ENCODE data around the gene UVRAG.
"Not testable (repeated sequence)": the region's sequence is repeated elsewhere in the genome, so short reads cannot be mapped to it uniquely, and the experiment has no call there.

The UVRAG gene

GRCh38 chr11:75979075-75979474 lies 164.1 kb downstream of the UVRAG start:
- not testable (repeated sequence) for DNase-seq

DNA sequence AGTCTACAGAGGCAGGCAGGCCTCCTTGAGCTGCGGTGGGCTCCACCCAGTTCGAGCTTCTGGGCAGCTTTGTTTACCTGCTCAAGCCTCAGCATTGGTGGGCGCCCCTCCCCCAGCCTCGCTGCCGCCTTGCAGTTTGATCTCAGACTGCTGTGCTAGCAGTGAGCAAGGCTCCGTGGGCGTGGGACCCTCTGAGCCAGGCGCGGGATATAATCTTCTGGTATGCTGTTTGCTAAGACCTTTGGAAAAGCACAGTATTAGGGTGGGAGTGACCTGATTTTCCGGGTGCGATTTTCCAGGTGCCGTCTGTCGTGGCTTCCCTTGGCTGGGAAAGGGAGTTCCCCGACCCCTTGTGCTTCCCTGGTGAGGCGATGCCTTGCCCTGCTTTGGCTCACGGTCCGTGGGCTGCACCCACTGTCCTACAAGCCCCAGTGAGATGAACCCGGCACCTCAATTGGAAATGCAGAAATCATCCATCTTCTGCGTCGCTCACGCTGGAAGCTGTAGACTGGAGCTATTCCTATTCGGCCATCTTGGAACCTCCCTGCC lies 164.5 kb downstream of the UVRAG start:
- DNase-seq = not testable (repeated sequence)

- DNase-seq = no peak
Observed at GRCh38 chr11:75980031-75980430, 165.0 kb downstream of the UVRAG start.

GRCh38 chr11:75981546-75981945 lies 166.5 kb downstream of the UVRAG start:
- DNase-seq = no peak

DNA sequence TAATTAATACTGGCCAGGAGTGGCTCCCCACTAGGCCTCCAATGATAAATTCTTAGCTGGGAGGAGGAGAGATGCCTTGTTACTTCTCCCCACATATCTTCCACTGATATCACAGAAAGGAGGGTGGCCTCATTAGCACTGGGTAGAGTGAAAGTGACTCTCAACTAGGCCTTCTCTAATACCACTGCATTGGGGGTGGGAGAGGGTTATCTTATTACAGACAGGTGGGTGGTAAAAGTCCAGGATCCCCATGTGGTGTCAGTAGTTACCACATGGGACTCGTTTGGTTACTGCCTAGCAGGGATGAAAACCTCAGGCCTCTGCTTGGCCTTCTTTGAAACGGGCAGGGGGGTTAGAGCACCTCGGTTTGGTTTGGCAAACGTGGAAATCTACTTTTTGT lies 167.3 kb downstream of the UVRAG start:
- no peak for DNase-seq

- no peak for DNase-seq
Observed at GRCh38 chr11:75986966-75987365, 172.0 kb downstream of the UVRAG start.

- no peak for DNase-seq
Observed at GRCh38 chr11:75993126-75993525, 178.1 kb downstream of the UVRAG start.

DNA sequence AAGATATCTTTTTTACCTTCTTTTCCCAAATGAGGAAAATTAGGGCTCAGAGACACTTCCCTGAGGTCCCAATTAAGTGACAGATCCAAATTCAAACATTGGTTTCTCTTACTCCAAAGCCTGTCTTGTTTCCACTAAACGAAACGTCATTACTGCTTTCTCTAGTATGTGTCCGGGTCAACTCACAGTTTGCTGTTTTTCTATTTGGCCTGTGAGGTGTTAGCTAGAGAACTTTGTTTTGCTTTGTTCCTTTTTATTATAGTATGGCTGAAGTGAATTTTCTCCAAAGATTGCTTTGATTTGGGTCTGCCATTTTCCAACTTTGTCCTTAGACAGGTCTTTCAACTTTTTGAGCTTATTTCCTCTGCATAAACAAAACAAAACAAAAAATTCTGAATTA lies 179.6 kb downstream of the UVRAG start:
- no peak for DNase-seq

- DNase-seq = no peak
Observed at GRCh38 chr11:75996523-75997442, 181.8 kb downstream of the UVRAG start.

DNA sequence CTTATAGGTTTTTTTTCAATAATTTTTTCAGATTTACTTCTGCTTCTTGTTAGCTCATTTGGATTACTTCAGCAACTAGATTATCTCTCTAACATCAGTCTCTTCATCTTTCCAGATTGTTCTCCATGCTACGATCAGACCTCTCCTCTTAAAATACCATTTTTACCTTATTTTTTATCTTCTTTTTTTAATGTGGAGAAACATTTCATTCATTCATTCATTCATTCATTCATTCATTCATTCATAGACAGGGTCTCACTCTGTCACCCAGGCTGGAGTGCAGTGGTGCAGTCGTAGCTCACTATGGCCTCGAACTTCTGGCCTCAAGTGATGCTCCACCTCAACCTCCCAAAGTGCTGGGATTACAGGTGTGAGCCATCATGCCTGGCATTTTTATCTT lies 189.4 kb downstream of the UVRAG start:
- DNase-seq = no peak

GRCh38 chr11:76005756-76006155 lies 190.7 kb downstream of the UVRAG start:
- no peak for DNase-seq

DNA sequence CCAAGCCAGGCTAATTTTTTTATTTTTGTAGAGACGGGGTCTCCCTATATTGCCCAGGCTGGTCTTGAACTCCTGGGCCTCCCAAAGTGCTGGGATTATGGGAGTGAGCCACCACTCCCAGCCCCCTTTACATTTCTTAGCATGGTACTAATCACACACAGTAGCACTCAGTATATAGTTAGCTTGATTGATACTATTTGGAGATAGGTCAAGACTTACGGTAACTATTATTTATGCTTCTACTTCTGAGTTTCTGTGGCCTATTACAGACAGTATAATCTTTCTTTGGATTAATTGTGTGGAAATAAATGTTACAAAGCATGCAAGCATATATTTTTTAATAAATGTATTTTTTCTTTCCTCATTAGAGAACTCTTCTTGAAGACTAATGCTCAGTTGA lies 192.2 kb downstream of the UVRAG start:
- no peak for DNase-seq

DNA sequence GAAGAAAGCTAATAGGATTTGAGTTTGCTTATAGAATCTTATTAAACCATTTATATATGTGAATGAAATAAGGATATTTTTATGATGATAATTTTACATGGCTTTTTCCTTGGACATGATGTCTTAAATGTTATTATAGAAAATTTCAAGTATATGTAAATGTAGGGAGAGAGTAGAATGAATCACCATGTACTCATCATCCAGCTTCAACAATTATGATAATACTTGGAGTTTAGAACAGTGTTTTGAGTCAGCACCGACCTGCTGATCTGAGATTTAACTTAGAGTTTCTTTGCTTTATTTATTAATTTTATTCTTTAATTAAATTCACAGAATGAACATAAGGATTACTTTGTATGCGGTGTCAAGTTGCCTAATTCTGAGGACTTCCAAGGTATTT lies 193.5 kb downstream of the UVRAG start:
- DNase-seq = no peak

DNA sequence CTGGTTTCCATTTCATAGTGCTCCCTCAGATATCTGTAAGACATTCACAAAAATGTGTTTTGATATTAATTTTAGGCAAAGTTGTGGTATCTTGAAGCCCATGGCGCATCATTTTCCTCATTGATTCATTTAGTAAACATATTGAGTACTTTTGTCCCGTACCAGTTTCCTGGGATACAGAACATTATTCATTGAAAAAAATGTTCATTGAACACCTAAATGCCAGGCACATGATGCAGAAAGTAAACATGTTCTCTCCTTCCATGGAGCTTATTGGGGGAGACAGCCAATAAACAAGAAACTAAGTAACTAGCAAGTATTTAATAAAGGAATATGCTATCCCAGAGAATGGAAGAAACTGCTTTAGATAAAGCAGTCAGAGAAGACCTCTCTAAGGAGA lies 195.0 kb downstream of the UVRAG start:
- DNase-seq = no peak

DNA sequence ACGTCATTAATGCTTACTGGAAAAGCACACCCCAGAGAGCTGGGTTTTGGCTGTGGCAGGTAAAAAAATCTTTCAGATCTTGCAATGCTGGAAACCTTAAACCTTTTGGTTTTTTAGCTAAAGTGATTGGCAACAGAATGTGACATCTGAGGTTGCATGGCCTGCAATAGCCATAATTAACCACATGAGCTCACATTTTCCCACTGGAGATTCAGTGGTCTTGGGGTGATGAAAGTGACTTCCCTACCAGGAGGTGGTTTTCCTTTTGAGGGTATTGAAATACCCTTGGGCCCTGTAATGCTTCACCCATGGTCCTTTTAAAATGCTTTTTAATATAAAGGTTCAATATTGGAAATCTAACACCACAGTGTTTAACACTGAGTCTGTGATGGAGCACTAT lies 198.5 kb downstream of the UVRAG start:
- no peak for DNase-seq

DNA sequence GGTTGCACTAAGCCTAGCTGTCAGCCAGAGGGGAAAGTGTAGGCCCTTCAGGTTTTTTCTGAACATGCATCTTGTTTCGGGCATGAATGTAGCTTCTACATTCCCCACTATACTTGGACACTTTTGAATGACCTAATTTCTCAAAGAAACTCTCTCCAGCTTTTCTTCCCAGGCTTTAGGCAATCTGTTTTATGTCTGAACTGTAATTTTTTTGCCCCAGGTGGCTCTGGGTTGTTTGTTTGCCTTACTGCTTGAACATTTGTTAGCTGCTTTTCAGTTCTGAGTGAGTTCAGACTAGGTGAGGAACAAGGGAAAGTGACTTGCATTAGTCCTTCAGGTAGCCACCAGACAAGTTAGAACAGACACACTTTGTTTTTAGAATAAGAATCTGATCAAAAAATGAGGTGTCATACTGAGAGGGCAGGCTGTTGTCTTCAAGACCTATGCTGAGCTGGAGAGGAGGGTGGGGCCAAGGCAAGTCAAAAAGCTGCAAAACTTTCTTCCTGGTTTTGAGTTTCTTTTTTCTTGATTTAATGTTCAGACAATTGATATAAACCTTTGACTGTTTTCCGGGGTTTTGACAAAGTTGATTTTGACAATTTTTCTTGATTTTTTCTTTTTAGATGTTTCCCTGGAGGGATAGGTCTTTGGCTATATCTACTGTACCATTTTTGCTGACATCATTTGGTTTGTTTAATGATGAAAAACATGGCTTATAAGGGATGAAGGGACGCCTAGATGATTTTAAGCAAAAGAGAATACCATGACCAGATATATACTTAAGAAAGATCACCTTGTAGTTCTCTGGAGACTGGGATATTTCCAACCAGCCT lies 208.4 kb downstream of the UVRAG start:
- no peak for DNase-seq

GRCh38 chr11:76025068-76025467 lies 210.1 kb downstream of the UVRAG start:
- DNase-seq = no peak

DNA sequence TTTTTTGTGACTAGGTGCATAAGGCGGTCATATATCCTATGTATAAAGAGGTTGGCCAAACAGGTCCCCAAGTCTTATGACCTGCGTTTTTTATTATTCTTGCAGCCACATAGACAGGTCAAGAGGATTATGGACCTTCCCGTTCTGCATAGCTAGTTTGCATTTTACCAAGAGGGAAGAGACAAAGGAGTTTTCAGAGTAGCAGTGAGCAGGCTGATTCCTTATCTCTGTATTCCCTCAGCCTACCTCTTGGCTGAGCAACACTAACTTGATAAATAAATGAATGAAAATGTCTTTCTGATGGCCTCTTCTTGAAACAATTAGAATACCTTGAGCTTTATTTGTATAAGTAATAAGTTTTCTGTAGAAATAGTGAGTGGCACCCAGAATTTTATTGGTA lies 210.8 kb downstream of the UVRAG start:
- DNase-seq = no peak

GRCh38 chr11:76026281-76026680 lies 211.3 kb downstream of the UVRAG start:
- no peak for DNase-seq

DNA sequence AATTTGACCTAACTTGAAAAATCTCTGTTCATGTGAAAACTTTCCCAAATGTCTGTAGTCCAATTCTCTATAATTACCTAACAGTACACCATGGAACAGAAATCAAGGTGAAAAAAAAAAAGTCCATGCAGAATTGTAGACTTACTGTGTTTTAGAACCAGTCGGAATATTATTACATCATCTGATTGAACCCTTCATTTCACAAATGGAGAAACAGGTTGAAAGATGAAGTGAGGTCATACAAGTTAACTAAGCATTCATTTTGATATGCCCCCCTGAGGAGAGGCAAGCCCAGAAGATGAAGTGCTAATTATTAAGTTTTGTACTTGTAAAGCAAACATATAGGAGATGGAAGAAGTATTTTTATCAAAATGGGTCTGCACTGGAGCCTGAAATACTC lies 211.9 kb downstream of the UVRAG start:
- no peak for DNase-seq

- no peak for DNase-seq
Observed at GRCh38 chr11:76030286-76030685, 215.3 kb downstream of the UVRAG start.

DNA sequence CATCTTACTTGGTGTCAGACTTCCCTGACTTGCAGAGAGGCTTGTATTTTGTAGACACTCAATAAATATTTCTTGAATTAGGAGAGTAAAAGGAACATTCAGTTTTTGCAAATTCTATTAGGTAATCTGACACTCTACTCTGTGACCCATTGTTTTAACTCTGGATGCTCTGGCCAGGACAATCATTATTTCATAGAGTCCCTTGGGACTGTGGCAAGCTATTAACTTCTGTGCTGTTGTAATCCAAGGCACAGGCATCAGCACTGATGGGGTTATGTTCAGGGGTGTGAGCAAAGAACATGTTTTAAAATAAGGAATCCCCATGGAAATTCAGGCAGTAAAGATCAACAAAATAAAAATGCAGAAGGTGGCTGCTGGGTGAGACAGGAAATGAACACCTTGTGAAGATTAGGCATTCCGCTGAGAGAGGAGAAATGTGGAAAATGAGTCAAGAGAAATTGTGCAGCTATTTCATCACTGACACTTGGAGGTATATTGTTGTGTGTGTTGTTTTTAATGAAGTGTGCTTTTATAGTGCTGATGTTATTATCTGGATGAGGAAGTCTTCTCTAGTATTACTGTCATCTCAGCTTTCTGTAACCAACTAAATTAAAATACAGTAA lies 216.1 kb downstream of the UVRAG start:
- no peak for DNase-seq

DNA sequence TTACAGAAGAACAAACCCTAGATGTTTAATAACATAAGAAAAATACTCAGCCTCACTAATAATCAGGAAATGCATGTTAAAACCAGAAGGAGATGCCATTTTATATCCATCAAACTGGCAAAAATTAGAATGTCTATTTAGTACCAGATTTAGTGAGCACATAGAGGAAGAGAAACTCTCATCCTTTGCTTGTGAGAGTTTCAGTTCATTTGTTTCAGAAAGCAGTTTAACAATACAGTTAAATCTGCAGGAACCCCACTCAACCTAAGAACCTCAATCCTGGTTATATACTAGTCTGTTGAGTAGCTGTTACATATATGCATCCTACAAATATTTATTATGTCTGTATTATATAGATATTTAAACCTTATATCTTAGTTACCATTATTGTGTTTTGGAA lies 218.7 kb downstream of the UVRAG start:
- no peak for DNase-seq

Data from NCI-H1417 treated with DMSO at 0.1 percent for 48 hours (cell line).